Neural cell (in vitro differentiated cells): ENCODE results near the gene TRAPPC6A. TPM values are rescaled to one million over a fixed set of nuclear protein-coding genes. Genes with fewer than 3 reads are reported as not detected.

Source experiments
- H2AFZ ChIP-seq: fragments of 200-600, 300-800 bp; sonication (generic), shearing (Covaris generic); 2 replicates; pipeline ENCODE4 v1.6.0; 2014; ENCODE audit warnings: low read depth, mild to moderate bottlenecking, antibody characterized with exemption, low read length, moderate library complexity
- H3F3A ChIP-seq: fragments of 200-600 bp; shearing (Covaris generic); 2 replicates; pipeline ENCODE4 v1.6.1; 2016; ENCODE audit warnings: mild to moderate bottlenecking, moderate library complexity, mixed read lengths, antibody characterized with exemption, low read length; ENCODE audit not compliant: insufficient read depth, poor library complexity, severe bottlenecking
- H3K27ac ChIP-seq: fragments of 200-600, 300-800 bp; sonication (generic), shearing (Covaris generic); 2 replicates; pipeline ENCODE4 v1.5.1; 2014; ENCODE audit warnings: mild to moderate bottlenecking, low read length, moderate library complexity
- H3K27me3 ChIP-seq: fragments of 300-800, 200-600 bp; sonication (generic), shearing (Covaris generic); 2 replicates; pipeline ENCODE4 v1.6.0; 2014; ENCODE audit warnings: mild to moderate bottlenecking, low read depth, low read length, moderate library complexity; ENCODE audit not compliant: insufficient read depth
- H3K36me3 ChIP-seq: fragments of 300-800, 200-600 bp; sonication (generic), shearing (Covaris generic); 2 replicates; pipeline ENCODE4 v1.5.1; 2014; ENCODE audit warnings: mild to moderate bottlenecking, antibody characterized with exemption, low read length, moderate library complexity; ENCODE audit not compliant: insufficient read depth
- H3K4me2 ChIP-seq: fragments of 300-800, 200-600 bp; sonication (generic), shearing (Covaris generic); 2 replicates; pipeline ENCODE4 v1.6.0; 2014; ENCODE audit warnings: mild to moderate bottlenecking, low read length
- H3K4me3 ChIP-seq: fragments of 300-800, 200-600 bp; sonication (generic), shearing (Covaris generic); 2 replicates; pipeline ENCODE4 v1.5.1; 2014; ENCODE audit warnings: mild to moderate bottlenecking, low read length, moderate library complexity
- H3K79me2 ChIP-seq: fragments of 200-600 bp; shearing (Covaris generic); replicated peaks from 2 replicates; pipeline ENCODE4 v1.6.0; 2014; ENCODE audit warnings: mild to moderate bottlenecking, low read length, moderate library complexity; ENCODE audit not compliant: insufficient read depth
- H3K9ac ChIP-seq: fragments of 300-800, 200-600 bp; sonication (generic), shearing (Covaris generic); 2 replicates; pipeline ENCODE4 v1.6.1; 2016; ENCODE audit warnings: mild to moderate bottlenecking, low read length, mixed read lengths
- H3K9me2 ChIP-seq: fragments of 200-600 bp; shearing (Covaris generic); 2 replicates; pipeline ENCODE4 v1.6.1; 2016; ENCODE audit warnings: mild to moderate bottlenecking, low read length, mixed read lengths; ENCODE audit not compliant: insufficient read depth
- H3K9me3 ChIP-seq: fragments of 200-600, 300-800 bp; sonication (generic), shearing (Covaris generic); 2 replicates; pipeline ENCODE4 v1.6.1; 2016; ENCODE audit warnings: mild to moderate bottlenecking, mixed run types, low read length, moderate library complexity, mixed read lengths
- H4K20me1 ChIP-seq: fragments of 200-600 bp; shearing (Covaris generic); 2 replicates; pipeline ENCODE4 v1.6.1; 2016; ENCODE audit warnings: mild to moderate bottlenecking, mixed run types; ENCODE audit not compliant: insufficient read depth
- CTCF ChIP-seq: fragments of 450-650 bp; IDR thresholded peaks from 2 replicates; pipeline ENCODE4 v1.5.1; 2014; ENCODE audit warnings: antibody characterized with exemption, mild to moderate bottlenecking, moderate library complexity; ENCODE audit not compliant: poor library complexity, severe bottlenecking
- EP300 ChIP-seq: fragments of 450-650 bp; conservative IDR thresholded peaks from 2 replicates; pipeline ENCODE4 v1.6.1; 2014; ENCODE audit warnings: antibody characterized with exemption, mild to moderate bottlenecking, moderate library complexity; ENCODE audit not compliant: poor library complexity, severe bottlenecking
- EZH2 ChIP-seq: fragments of 200-600, 300-800 bp; shearing (Covaris generic), sonication (generic); IDR thresholded peaks from 2 replicates; pipeline ENCODE4 v1.6.1; 2014; ENCODE audit warnings: antibody characterized with exemption, low read length, borderline replicate concordance, mild to moderate bottlenecking; ENCODE audit not compliant: insufficient read depth, poor library complexity, severe bottlenecking
- MXI1 ChIP-seq: fragments of 450-650 bp; conservative IDR thresholded peaks from 2 replicates; pipeline ENCODE4 v1.6.1; 2014; ENCODE audit warnings: antibody characterized with exemption, mild to moderate bottlenecking; ENCODE audit not compliant: poor library complexity, severe bottlenecking
- POLR2AphosphoS5 ChIP-seq: IDR thresholded peaks from 2 replicates; pipeline ENCODE4 v1.6.1; 2012
- RAD21 ChIP-seq: fragments of 450-650 bp; conservative IDR thresholded peaks from 2 replicates; pipeline ENCODE4 v1.6.1; 2014; ENCODE audit warnings: antibody characterized with exemption, mild to moderate bottlenecking, moderate library complexity
- REST ChIP-seq: IDR thresholded peaks from 2 replicates; pipeline ENCODE4 v1.6.1; 2012; ENCODE audit warnings: borderline replicate concordance
- SMC3 ChIP-seq: fragments of 450-650 bp; conservative IDR thresholded peaks from 2 replicates; pipeline ENCODE4 v1.6.1; 2014; ENCODE audit warnings: antibody characterized with exemption, mild to moderate bottlenecking, moderate library complexity; ENCODE audit not compliant: poor library complexity
- TAF1 ChIP-seq: IDR thresholded peaks from 2 replicates; pipeline ENCODE4 v1.6.1; 2012; ENCODE audit warnings: low read depth
- polyA plus RNA-seq: library from polyadenylated mRNA; depleted of rRNA; stranded (reverse); fragments of >200 nt; gene quantifications from 2 replicates; pipeline ENCODE4 v1.2.3, GENCODE V29; 2014

The TRAPPC6A gene
- polyA plus RNA-seq, 1 donor from 2014 or later: 48.5 TPM

GRCh38 chr19:45125975-45126493 lies 52.0 kb downstream of the TRAPPC6A start:
- peaks cover 20% of the 10 kb centered on the region for H3K79me2 ChIP-seq
- no peak overlapping the region for H3K27ac ChIP-seq
- no peak overlapping the region for H3K9ac ChIP-seq
- no peaks in the 10 kb centered on the region for H3K9me3 ChIP-seq
- no peaks in the 10 kb centered on the region for H3F3A ChIP-seq
- no peaks in the 10 kb centered on the region for H3K36me3 ChIP-seq
- no peak overlapping the region for H2AFZ ChIP-seq
- no peaks in the 10 kb centered on the region for H3K27me3 ChIP-seq
- no peaks in the 10 kb centered on the region for H4K20me1 ChIP-seq
- H3K4me3 ChIP-seq: no peak overlapping the region
- H3K9me2 ChIP-seq: no peaks in the 10 kb centered on the region
- no peak overlapping the region for H3K4me2 ChIP-seq
- TF ChIP-seq CTCF (no peak), EP300 (no peak), REST (no peak), EZH2 (no peak)

GRCh38 chr19:45125360-45125759 lies 52.7 kb downstream of the TRAPPC6A start:
- Histone ChIP-seq H3K9me3 (no peaks in the 10 kb centered on the region), H3K4me3 (no peak overlapping the region), H3K9me2 (no peaks in the 10 kb centered on the region), H3K4me2 (no peak overlapping the region), H3K36me3 (no peaks in the 10 kb centered on the region), H2AFZ (no peak overlapping the region), H3K79me2 (peaks cover 24% of the 10 kb centered on the region), H3K9ac (no peak overlapping the region), H3K27me3 (no peaks in the 10 kb centered on the region), H4K20me1 (no peaks in the 10 kb centered on the region), H3F3A (no peaks in the 10 kb centered on the region), H3K27ac (no peak overlapping the region)
- TF ChIP-seq POLR2AphosphoS5: no peak
- TF ChIP-seq TAF1: no peak
- no peak for TF ChIP-seq RAD21
- no peak for TF ChIP-seq MXI1

GRCh38 chr19:45124021-45124420 lies 54.0 kb downstream of the TRAPPC6A start:
- Histone ChIP-seq H3K9ac (no peak overlapping the region), H3K79me2 (peaks cover 24% of the 10 kb centered on the region), H3K9me2 (no peaks in the 10 kb centered on the region), H3K36me3 (no peaks in the 10 kb centered on the region), H3K4me2 (no peak overlapping the region), H3K27ac (no peak overlapping the region), H3F3A (no peaks in the 10 kb centered on the region), H3K27me3 (no peaks in the 10 kb centered on the region), H4K20me1 (no peaks in the 10 kb centered on the region), H3K4me3 (no peak overlapping the region), H2AFZ (no peak overlapping the region), H3K9me3 (no peaks in the 10 kb centered on the region)
- TF ChIP-seq EP300 (no peak), RAD21 (no peak), TAF1 (no peak), POLR2AphosphoS5 (no peak), SMC3 (no peak), CTCF (no peak), REST (no peak), MXI1 (no peak), EZH2 (no peak)
